Cardiac fibroblast (primary cell): Measurements from ENCODE around the gene DCD.

Experiments
- DNase-seq, 2 donors: peaks; one replicate each; pipeline versions ENCODE4 v3.0.0 to v3.0.0-alpha.2; 2010; ENCODE audit warnings: low read depth in 2 of 2
- H3K4me3 ChIP-seq, 2 donors: replicated peaks in 1 of 2; 1 replicate in 1 of 2; 2 replicates in 1 of 2; pipeline ENCODE4 v1.5.1; 2011; ENCODE audit warnings: low read depth in 2 of 2, low read length in 2 of 2, mild to moderate bottlenecking in 2 of 2, moderate library complexity in 1 of 2
- TF ChIP-seq, protein P1 (sequence below): IDR thresholded peaks from one replicate; pipeline ENCODE4 v1.5.1; 2011; ENCODE audit warnings: low read depth, mild to moderate bottlenecking, low read length, inconsistent platforms

Gene DCD

DNA sequence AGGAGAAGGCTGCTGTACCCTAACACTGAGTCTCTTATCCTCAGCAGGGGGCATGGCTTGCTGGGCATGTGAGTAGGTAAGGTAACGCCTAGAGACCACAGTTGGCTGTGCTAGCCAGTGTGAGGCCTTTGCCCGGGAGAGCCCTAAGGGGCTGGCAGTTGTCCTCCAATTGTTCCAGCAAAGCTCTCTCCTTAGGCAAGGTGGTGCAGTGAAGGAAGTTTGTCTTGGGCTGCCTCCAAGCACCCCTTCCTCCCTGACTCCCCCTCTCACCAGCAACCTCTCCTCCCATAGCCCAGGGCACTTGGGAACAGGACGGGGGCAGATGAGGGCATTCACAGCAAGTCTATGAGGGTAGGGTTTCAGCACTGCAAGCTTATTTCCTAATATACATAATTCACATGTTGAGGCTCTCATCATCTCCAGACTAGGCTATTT is 36.4 kb downstream of the DCD start:
- H3K4me3 ChIP-seq: no peak overlapping the region
- no peak for DNase-seq
- TF ChIP-seq, protein P1, sequence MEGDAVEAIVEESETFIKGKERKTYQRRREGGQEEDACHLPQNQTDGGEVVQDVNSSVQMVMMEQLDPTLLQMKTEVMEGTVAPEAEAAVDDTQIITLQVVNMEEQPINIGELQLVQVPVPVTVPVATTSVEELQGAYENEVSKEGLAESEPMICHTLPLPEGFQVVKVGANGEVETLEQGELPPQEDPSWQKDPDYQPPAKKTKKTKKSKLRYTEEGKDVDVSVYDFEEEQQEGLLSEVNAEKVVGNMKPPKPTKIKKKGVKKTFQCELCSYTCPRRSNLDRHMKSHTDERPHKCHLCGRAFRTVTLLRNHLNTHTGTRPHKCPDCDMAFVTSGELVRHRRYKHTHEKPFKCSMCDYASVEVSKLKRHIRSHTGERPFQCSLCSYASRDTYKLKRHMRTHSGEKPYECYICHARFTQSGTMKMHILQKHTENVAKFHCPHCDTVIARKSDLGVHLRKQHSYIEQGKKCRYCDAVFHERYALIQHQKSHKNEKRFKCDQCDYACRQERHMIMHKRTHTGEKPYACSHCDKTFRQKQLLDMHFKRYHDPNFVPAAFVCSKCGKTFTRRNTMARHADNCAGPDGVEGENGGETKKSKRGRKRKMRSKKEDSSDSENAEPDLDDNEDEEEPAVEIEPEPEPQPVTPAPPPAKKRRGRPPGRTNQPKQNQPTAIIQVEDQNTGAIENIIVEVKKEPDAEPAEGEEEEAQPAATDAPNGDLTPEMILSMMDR: no peak

GRCh38 chr12:54608769-54609168 is 39.4 kb downstream of the DCD start:
- TF ChIP-seq, protein P1: no peak
- DNase-seq: no peak
- no peak overlapping the region for H3K4me3 ChIP-seq

- H3K4me3 ChIP-seq: no peak overlapping the region
- TF ChIP-seq, protein P1: no peak
- no peak for DNase-seq
Observed at GRCh38 chr12:54608156-54608555, 40.0 kb downstream of the DCD start.

- DNase-seq: no peak
- no peak overlapping the region for H3K4me3 ChIP-seq
- TF ChIP-seq, protein P1: no peak
Observed at GRCh38 chr12:54606556-54606955, 41.6 kb downstream of the DCD start.

GRCh38 chr12:54605138-54605970 is 42.8 kb downstream of the DCD start:
- TF ChIP-seq, protein P1: no peak
- no peak overlapping the region for H3K4me3 ChIP-seq
- DNase-seq: no peak

DNA sequence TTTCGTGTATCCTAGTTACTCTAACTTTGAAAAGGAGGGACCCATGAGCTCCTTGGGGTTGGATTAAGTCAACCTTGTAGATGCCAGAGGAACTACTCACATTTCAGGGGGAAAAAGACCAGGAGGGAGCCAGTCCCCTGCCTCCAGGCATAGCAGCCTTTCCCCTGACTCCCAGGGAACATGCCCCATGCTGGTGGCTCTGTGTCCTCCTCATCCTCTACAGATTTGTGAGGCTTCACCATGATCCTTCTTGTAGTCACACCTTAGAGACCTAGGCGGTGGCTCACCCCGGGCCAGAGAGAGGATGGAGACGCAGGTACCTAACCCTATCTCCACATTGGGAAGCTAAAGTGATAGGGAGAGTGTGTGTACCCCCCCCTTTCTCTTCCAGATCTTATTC is 43.7 kb downstream of the DCD start:
- no peak for DNase-seq
- no peak overlapping the region for H3K4me3 ChIP-seq
- TF ChIP-seq, protein P1: no peak
